ENCODE measurements around the gene SLA2. TPM values are rescaled to one million over a fixed set of nuclear protein-coding genes. Genes with fewer than 3 reads are reported as not detected.
"Not testable (repeated sequence)": the region's sequence is repeated elsewhere in the genome, so short reads cannot be mapped to it uniquely, and the experiment has no call there.

SLA2 gene, protein sequence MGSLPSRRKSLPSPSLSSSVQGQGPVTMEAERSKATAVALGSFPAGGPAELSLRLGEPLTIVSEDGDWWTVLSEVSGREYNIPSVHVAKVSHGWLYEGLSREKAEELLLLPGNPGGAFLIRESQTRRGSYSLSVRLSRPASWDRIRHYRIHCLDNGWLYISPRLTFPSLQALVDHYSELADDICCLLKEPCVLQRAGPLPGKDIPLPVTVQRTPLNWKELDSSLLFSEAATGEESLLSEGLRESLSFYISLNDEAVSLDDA
- polyA plus RNA-seq (2014; cell fraction: cytosol; rRNA removed): 0.66 and 0.96 TPM in 2 replicates
- polyA plus RNA-seq (2014; cell fraction: nucleus; rRNA removed): 0.11 and 0.74 TPM in 2 replicates

GRCh38 chr20:36645998-36646397, at the start of gene SLA2:
SLA2 (minus strand) TSS chr20:36646196; CDS start chr20:36641335, 4,861 bp downstream.
- DNase-seq (ENCODE audit: low spot score): no peak

DNA sequence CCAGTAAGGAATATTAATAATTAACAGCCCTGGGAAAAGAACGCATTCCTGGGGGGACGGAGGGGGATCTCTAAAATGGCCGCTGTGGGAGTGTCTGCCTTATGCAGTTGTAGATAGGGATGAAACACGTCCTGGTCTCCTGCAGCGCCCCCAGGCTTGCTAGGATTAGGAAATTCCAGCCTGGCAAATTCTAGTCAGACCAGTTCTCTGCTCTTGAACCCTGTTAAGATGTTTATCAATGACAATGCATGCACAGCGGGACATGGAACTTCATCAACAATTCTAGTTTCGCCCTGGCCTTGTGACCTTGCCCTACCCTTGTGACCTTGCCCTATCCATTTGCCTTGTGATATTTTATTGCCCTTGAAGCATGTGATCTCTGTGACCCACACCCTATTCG, 49.5 kb upstream of the SLA2 start:
- not testable (repeated sequence) for DNase-seq (ENCODE audit: low spot score)

GRCh38 chr20:36688630-36689029, 42.6 kb upstream of the SLA2 start:
- no peak for DNase-seq (ENCODE audit: low spot score)

GRCh38 chr20:36687850-36688249, 41.9 kb upstream of the SLA2 start:
- no peak for DNase-seq (ENCODE audit: low spot score)

DNA sequence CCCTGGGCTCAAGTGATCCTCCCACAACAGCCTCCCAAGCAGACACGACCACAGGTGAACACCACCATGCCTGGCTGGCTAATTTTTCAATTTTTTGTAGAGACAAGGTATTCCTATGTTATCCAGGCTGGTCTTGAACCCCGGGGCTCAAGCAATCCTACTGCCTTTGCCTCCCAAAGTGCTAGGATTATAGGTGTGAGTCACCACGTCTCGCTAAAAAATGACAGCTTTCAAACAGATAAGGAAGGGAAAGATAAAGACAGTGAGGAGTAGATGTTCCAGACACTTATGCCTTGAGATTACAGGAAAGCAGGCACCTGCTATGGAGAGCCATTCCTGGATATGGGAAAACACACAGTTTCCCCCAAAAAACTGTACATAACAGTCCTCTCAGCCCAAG, 40.9 kb upstream of the SLA2 start:
- DNase-seq (ENCODE audit: low spot score): no peak

DNA sequence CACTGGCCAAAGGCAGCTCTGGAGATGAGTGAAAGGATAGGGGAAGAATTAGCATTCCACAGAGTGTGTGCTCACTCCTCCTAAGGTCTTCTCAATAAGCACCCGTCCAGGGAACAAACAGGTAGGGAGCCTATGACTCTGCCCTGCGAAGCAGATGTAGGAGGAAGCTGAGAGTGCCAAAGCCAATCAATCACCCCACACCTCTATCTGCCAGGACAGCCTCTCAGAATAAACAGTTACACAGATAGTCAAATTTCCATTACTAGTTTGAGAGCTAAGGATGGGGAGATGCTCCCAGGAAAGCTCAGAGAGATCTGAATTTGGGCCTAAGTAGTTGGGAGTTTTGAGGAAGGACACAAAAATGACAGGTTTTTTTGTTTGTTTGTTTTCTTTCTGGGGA, 40.5 kb upstream of the SLA2 start:
- DNase-seq (ENCODE audit: low spot score): no peak

DNA sequence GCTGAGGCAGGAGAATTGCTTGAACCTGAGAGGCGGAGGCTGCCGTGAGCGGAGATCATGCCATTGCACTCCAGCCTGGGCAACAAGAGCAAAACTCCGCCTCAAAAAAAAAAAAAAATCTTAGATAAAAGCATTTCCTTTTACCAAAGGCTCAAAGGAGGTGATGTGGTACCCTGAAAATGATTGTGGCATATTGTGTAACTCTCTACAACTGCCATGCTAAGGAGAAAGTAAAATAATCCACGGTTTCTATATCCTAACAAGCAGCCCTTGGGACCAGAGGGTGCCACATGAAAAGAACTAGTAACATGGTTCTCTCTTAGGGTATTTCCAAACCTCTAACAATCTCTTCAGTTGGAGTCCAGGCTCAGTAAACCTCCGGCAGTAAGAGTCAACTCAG, 38.8 kb upstream of the SLA2 start:
- DNase-seq (ENCODE audit: low spot score): no peak

GRCh38 chr20:36682311-36682710, 36.3 kb upstream of the SLA2 start:
- DNase-seq (ENCODE audit: low spot score): no peak

GRCh38 chr20:36677422-36677771, 31.4 kb upstream of the SLA2 start:
- DNase-seq (ENCODE audit: low spot score): no peak

GRCh38 chr20:36676701-36677421, 30.9 kb upstream of the SLA2 start:
- DNase-seq (ENCODE audit: low spot score): no peak

- DNase-seq (ENCODE audit: low spot score): not testable (repeated sequence)
Measured at GRCh38 chr20:36675545-36675944, 29.5 kb upstream of the SLA2 start.

DNA sequence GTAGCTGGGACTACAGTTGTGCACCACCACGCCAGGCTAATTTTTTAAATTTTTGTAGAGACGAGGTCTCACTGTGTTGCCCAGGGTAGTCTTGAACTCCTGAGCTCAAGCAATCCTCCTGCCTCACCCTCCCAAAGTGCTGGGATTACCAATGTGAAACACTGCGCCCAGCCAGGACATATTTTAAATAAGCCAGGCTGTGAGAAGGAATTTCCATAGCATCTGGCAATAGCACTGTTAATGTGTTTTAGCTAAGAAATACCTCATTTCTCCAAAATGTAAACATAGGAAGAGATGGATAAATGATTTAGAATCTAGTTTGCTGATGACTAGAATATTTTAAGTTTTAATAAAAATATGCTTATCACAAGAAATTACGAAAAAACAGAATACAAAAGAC, 27.0 kb upstream of the SLA2 start:
- DNase-seq (ENCODE audit: low spot score): no peak

- no peak for DNase-seq (ENCODE audit: low spot score)
Measured at GRCh38 chr20:36670665-36671357, 24.8 kb upstream of the SLA2 start.

DNA sequence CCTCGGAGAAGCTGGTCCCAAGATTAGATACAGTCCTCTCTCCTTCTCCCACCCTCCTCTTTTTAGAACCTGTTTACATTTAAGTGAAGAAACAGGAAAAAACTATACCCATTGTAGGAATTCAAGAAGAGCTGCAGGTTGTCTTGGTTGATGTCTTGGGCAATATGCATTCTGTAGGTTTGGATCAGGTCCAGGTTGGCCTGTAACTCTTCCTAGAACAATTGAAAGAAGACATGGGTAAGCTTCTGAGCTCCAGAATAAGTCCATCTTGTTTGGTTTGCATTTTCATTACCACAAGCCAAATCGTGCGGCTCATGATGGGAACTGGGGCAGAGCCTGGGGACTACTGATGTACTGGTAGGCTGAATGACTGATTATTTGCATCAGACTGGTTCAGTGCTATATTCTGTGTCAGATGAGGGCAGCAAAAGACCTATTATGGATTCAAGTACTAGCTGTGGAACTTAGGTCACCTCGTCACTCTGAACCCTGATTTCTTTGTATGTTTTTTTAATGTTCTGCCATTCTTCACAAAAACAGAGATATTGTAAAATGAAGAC, 20.3 kb upstream of the SLA2 start:
- no peak for DNase-seq (ENCODE audit: low spot score)

DNA sequence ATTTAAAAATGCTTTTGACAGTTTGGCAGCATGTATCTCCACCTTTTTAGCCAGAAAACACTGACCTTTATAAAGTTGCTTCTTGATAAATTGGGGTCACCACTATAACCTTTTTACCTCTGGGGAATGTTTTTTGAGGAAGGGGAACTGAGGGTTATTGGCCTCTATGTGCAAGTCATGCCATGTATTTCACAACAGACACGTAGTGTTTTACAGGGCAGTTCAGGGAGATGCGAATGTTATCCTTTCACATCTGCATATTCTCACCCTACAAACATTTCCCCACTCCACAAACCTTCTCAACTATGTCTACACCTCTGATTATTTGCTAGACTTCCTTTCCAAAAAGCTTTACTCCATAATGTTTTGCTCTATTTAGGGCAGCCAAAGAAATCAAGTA, 17.0 kb upstream of the SLA2 start:
- DNase-seq (ENCODE audit: low spot score): no peak

GRCh38 chr20:36658300-36658699, 12.3 kb upstream of the SLA2 start:
- no peak for DNase-seq (ENCODE audit: low spot score)

- no peak for DNase-seq (ENCODE audit: low spot score)
Measured at GRCh38 chr20:36656733-36657132, 10.7 kb upstream of the SLA2 start.

GRCh38 chr20:36655004-36655403, 9.0 kb upstream of the SLA2 start:
- DNase-seq (ENCODE audit: low spot score): no peak

- no peak for DNase-seq (ENCODE audit: low spot score)
Measured at GRCh38 chr20:36654506-36654905, 8.5 kb upstream of the SLA2 start.

- no peak for DNase-seq (ENCODE audit: low spot score)
Measured at GRCh38 chr20:36653456-36653855, 7.5 kb upstream of the SLA2 start.

DNA sequence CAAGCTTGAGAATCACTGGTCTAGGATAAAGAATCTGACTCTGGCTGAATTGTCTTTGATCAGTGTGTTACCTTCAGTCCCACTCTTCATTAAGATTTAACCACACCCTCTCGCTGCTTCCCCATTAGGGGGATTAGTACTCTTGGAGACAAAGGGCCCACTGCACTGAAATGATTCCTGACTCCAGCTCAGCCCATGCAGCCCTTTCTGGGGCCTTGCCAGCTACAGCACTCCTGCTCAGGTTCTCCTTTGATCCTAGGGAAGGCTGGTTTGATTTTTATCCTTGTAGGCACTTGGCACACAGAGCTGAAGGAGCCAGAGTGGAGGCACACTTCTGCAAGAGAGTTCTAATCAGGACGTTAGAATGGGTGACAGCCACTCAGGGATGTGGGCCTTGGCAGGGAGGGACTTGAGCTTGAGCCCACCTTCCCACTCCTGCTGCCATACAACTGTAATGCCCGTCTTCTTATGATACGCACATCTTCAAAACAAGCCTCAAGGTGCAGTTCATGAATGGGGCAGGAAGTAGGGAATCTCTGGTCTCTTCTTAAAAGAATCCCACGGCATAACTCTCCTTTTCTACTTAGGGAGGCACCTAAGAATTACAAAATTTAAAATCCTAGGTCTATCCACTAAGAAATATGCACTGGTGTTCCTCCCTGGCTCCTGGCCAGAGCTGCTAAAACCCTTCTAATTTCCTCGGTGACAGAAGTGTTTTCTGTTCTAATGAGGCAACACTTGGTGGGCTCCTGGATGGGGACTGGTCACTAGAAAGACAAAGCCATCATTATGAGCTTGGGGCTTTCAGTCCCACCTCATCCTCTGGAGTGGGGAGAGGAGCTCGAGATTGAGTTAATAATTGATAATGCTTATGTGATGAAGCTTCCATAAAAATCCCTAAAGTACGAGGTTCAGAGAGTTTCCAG, 1.5 kb upstream of the SLA2 start:
- no peak for DNase-seq (ENCODE audit: low spot score)
